ENCODE results near the gene GALT.
A peak's percentile ranks its signal among the peaks of the same experiment; 100 is the strongest.

The GALT gene

DNA sequence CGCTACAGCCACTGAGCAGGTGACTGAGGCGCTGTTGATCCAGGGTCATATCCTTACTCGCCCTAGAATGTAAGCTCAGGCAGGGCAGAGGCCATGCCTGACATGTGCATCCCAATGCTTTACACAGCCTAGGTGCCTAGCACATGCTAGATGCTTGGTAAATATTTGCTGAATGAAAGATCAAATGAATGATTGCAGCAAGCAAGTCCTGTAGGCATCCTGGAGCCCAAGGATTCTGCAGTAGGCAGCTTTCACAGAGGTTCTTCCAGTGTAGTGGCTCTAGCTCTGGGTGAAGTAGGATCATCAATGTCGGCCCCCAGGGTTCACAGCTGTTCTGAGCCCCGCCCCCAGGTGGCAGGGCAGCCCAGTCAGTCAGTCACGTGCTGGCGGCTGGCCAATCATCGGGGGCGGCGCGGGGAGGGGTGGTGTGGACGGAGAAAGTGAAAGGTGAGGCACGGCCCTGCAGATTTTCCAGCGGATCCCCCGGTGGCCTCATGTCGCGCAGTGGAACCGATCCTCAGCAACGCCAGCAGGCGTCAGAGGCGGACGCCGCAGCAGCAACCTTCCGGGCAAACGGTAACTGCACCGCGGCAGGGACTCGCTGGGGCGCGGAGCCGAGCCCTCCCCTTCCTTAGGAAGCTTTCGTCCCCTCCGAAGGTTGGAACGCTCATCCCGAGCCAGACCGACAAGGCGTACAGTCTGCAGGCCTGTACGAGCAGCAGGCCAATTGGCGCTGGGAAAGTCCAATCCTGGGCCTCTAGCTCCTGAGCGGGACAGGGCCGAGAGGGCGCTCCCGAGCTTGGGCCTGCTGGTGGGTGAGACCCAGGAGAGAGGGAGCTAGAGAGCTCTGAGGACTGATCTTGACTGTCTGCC lies at the start of gene GALT:
TSS of gene GALT (plus strand) at position 465 of the 873 bp plus-strand sequence. CDS start at position 495, 30 bp downstream.
- DNase-seq (ENCODE audit: low read depth, low spot score): peak; percentile 92

GRCh38 chr9:34599546-34599945 lies 46.9 kb upstream of the GALT start:
- no peak for DNase-seq (ENCODE audit: low read depth, low spot score)

GRCh38 chr9:34600908-34601307 lies 45.6 kb upstream of the GALT start:
- no peak for DNase-seq (ENCODE audit: low read depth, low spot score)

- no peak for DNase-seq (ENCODE audit: low read depth, low spot score)
These were observed 44.4 kb upstream of the GALT start for GRCh38 chr9:34601937-34602573.

GRCh38 chr9:34603610-34604231 lies 42.8 kb upstream of the GALT start:
- peak; percentile 64 for DNase-seq (ENCODE audit: low read depth, low spot score)

- DNase-seq (ENCODE audit: low read depth, low spot score): no peak
These were observed 40.3 kb upstream of the GALT start for GRCh38 chr9:34606190-34606589.

GRCh38 chr9:34606905-34607304 lies 39.6 kb upstream of the GALT start:
- no peak for DNase-seq (ENCODE audit: low read depth, low spot score)

DNA sequence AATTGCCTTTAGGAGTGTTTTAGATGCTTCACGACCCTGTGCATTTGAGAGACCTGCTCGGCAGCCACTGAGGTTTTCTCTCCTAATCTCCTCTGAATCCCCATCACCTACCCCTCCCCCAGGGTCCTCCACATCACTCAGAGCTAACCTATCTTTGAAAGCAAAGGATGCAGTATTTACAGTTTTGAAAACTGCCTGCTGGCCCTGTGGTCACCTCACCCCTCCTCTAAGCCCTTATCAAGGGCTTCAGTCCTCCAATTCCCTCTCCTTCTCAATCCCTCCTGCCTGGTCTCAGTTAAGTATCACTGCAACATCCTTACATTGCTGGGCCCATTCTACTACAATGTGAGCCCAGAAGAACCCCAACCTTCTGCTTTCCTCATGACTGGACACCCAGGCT lies 39.1 kb upstream of the GALT start:
- DNase-seq (ENCODE audit: low read depth, low spot score): no peak

DNA sequence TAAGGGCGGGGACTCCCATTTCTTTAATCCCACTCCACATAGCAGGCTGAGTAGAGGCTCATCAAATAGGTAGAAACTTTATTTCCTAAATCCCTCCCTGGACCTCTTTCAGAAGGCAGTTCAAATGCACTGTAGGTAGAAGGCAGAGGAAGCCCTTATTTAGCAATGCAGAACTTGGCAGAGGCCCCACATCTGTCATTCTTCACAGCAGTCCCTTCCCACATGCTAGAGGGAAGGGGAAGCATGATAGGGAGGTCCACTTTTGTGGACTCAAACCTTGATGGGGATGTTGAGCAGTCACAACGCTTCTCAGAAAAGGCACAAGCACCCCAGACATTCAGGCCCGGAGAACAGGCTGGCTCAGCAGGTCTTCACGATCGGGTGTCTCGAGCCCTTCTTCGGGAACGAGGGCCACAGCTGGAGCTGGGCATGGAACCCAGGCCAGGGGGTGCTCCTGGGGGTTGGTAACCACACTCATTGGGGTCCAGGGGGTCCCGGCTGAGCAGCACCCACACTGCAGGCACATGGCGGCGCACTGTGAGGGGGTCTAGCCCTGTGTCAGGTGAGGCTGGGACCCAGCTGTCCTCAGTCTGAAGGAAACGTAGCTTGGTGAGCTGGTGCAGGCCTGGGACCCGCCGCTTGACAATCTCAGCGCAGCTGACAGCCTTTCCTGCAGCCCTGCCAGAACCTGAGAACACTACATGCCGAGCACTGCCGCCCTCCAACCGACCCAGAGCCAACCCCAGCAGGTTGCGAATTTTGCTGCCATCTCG lies 35.9 kb upstream of the GALT start:
- no peak for DNase-seq (ENCODE audit: low read depth, low spot score)

GRCh38 chr9:34611251-34611810 lies 35.1 kb upstream of the GALT start:
- no peak for DNase-seq (ENCODE audit: low read depth, low spot score)

GRCh38 chr9:34611811-34612787 lies 34.4 kb upstream of the GALT start, which contains the start of gene RPP25L:
Gene RPP25L (minus strand): TSS chr9:34612097. CDS start chr9:34611296, 801 bp downstream.
- peak; percentile 72 for DNase-seq (ENCODE audit: low read depth, low spot score)

DNA sequence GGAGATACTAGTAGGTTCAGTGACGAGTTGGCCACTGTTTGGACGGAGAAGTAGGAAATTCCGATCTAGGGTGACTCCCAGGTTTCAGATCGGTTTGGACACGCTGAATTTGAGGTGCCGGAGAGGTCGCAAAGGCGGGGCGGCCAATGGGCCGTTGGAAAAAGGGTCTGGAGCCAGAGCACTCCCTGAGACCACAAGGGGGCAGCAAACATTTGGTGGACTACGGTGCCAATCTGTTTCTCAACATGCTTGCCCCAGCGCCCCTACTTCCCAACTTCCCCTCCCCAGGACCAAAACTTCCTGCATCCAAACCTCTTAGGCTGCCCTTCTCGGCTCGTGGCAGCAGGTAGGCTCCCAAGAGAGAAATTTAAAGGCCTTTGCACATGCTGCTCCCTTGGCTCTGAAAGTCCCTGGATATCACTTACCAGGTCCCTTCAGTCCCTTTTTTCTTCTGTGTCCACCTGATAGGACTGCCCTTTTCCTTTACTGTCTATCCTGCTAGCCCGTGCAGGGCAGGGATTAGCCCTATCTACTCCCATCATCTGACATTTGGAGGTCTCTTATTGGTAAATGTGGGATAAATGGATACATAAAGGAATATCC lies 33.6 kb upstream of the GALT start:
- peak; percentile 57 for DNase-seq (ENCODE audit: low read depth, low spot score)

GRCh38 chr9:34615132-34615531 lies 31.3 kb upstream of the GALT start:
- no peak for DNase-seq (ENCODE audit: low read depth, low spot score)

DNA sequence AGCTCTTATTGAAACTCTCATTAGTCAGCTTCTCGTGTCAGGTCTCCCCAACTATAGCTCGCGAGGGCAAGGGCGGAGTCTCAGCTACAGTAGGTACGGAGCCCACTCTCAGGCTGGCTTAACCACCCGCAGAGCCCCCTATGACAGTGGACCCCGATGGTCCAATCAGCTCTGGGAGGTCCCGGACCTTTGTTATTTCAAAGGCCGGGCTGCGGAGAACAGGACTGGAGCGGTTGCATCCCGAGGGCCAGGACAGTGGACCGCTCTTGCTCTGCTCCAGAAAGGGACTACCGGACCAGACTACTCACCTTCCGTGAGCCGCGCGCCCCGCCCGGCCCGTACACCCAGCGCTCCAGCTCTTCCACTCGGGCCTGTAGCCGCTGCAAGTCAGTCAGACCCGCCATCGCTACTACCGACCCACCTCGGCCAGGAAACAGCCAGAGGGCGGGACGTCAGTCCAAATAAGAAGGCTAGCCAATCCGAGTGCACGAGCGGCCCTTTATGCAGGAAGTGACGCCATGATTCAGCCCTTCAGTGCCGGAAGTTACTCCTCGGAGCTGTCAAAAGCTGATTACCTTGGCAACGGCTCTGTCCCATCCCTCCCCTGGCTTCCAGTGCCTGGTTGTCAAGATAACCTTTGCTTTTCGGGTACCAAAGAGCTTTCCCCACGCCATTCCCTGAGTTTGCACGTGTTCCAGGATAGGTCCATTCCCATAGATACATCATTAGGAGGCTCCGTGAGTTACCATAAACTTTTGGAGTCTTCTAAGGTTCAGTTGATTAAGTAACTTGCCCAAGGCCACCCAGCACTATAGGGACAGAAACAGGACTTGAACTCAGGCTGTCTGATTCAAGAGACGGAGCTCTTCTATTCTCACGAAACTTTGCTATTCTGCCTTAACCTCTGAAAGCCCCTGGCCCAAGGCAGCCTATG lies 26.1 kb upstream of the GALT start, which contains the start of gene DCTN3:
TSS of gene DCTN3 (minus strand) at position 435 of the 934 bp plus-strand sequence. CDS start at position 404, 31 bp downstream.
- DNase-seq (ENCODE audit: low read depth, low spot score): peak; percentile 87

- no peak for DNase-seq (ENCODE audit: low read depth, low spot score)
These were observed 22.9 kb upstream of the GALT start for GRCh38 chr9:34623374-34624235.

DNA sequence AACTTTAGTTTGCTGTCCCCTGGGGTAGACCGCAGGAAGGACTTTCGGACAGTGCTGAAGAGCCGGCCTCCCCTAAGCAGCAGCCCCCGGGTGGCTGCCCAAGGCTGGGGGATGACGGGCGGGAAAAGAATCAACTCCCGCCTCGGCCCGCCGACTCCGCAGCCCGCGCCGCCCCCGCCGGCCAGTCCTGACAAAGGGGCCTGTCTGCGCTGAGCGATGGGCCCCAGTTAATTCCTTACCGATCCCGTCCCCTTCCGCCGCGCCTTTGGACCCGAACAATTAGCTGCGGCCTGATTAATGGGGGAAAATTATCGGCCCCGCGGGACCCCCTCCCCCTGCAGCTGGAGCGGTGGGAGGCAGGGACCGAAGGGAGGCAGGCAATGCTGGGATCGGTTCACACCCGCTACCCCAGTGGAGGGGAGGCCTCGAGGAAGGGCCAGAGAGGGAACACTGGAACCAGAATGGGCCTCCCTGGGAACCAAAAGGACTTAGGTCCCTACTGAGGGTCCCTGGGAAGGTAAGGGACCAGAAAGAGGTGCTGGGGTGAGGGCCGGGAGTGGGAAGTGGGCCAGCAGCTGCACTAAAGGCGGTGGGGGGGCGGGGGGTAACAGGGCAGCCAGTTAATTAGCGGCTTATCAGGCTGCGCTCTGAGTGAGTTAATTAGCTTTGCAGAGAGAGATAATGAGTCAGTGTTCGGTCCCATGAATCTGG lies 21.8 kb upstream of the GALT start:
- DNase-seq (ENCODE audit: low read depth, low spot score): no peak

- DNase-seq (ENCODE audit: low read depth, low spot score): no peak
These were observed 21.3 kb upstream of the GALT start for GRCh38 chr9:34625186-34625486.

Measured in activated CD4-positive, CD25-positive, alpha-beta regulatory T cell treated with anti-CD3 and anti-CD28 coated beads, Interleukin-2, amount 50 U/mL, for 16 hours (primary cell).